Ectodermal cell (in vitro differentiated cells): Measurements from ENCODE around the gene SYT15.
"Not testable (repeated sequence)": the region's sequence is repeated elsewhere in the genome, so short reads cannot be mapped to it uniquely, and the experiment has no call there.

ENCODE experiments used
- H3K27ac ChIP-seq: 2 replicates; pipeline ENCODE4 v1.7.0; 2013; ENCODE audit warnings: mild to moderate bottlenecking, low read depth, low read length; ENCODE audit not compliant: insufficient read depth, poor library complexity, severe bottlenecking
- H3K27me3 ChIP-seq: 2 replicates; pipeline ENCODE4 v1.7.0; 2013; ENCODE audit warnings: mild to moderate bottlenecking, low read length; ENCODE audit not compliant: insufficient read depth, control insufficient read depth, poor library complexity, severe bottlenecking
- H3K36me3 ChIP-seq: one replicate; pipeline ENCODE4 v1.7.0; 2013; ENCODE audit warnings: low read length; ENCODE audit not compliant: control insufficient read depth, insufficient read depth
- H3K4me1 ChIP-seq: one replicate; pipeline ENCODE4 v1.7.0; 2013; ENCODE audit warnings: low read length; ENCODE audit not compliant: control insufficient read depth, insufficient read depth
- H3K4me3 ChIP-seq: 2 replicates; pipeline ENCODE4 v1.7.0; 2013; ENCODE audit warnings: low read depth, low read length, control low read depth; ENCODE audit not compliant: insufficient read depth
- H3K9me3 ChIP-seq: 2 replicates; pipeline ENCODE4 v1.7.0; 2013; ENCODE audit warnings: mild to moderate bottlenecking, low read length, moderate library complexity; ENCODE audit not compliant: control insufficient read depth
- WGBS, 2 experiments: methylation state at CpG; one replicate each; pipeline ENCODE4 v1.1.7; 2013; ENCODE audit warnings: missing lambda C conversion rate in 2 of 2; 5-methylcytosine and 5-hydroxymethylcytosine counted together

Gene SYT15

DNA sequence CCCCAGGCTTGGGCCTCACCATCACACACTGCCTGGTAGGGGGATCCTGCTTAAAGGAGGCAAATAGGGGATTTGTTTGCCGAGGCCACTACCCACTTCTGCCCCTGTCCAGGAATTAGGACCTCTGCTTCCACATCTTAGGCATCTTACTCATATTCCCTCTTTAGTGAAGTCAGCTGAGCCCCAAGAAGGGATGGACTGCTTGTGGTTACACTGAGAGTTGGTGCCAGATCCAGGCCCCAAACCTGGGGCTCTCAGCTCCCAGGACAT is 20.9 kb upstream of the SYT15 start:
- Histone ChIP-seq H3K27ac (no peak overlapping the region), H3K4me3 (no peak overlapping the region), H3K27me3 (peaks cover 45% of the 10 kb centered on the region), H3K9me3 (no peaks in the 10 kb centered on the region), H3K4me1 (peaks cover 8% of the 10 kb centered on the region), H3K36me3 (no peaks in the 10 kb centered on the region)
- WGBS, 2 experiments, result 62 to 67% methylated on average over 1 of the region's 1 CpG

- Histone ChIP-seq H3K4me1 (peaks cover 8% of the 10 kb centered on the region), H3K4me3 (no peak overlapping the region), H3K9me3 (no peaks in the 10 kb centered on the region), H3K27ac (no peak overlapping the region), H3K36me3 (no peaks in the 10 kb centered on the region), H3K27me3 (peaks cover 45% of the 10 kb centered on the region)
- whole genome bisulfite sequencing, 2 experiments, result 87 to 89% methylated on average over 9 of the region's 9 CpGs
These were observed 20.3 kb upstream of the SYT15 start for GRCh38 chr10:46558392-46559185.

GRCh38 chr10:46559231-46559671 is 19.7 kb upstream of the SYT15 start:
- Histone ChIP-seq H3K36me3 (no peaks in the 10 kb centered on the region), H3K27me3 (peaks cover 45% of the 10 kb centered on the region)

DNA sequence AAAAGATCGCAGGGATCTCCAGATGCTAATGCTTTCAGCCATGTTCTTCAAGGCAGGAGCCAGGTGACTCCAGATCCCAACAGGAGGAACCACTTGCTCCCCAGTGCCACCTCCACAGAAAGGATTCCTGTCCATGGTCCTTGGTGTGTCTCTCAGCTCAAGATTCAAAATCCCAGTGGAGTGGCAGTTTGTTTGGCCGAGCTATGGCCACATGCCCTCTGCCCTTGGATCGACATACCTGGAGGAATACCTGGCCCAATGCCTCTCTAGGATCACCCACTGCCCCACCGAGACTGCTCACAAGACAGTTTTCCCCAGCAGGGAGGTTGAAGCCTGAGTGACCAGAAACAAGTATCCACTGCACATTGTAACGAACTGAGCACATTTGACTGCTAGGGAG is 18.5 kb upstream of the SYT15 start:
- peaks cover 42% of the 10 kb centered on the region for H3K27me3 ChIP-seq
- H3K36me3 ChIP-seq, result no peaks in the 10 kb centered on the region
- peaks cover 4% of the 10 kb centered on the region for H3K4me1 ChIP-seq
- no peaks in the 10 kb centered on the region for H3K9me3 ChIP-seq
- WGBS, 2 experiments, result 80 to 83% methylated on average over 5 of the region's 5 CpGs
- H3K4me3 ChIP-seq, result no peak overlapping the region
- no peak overlapping the region for H3K27ac ChIP-seq

More at GRCh38 chr10:46559231-46559671, 19.7 kb upstream of the SYT15 start:
- Histone ChIP-seq H3K27ac (no peak overlapping the region), H3K9me3 (no peaks in the 10 kb centered on the region), H3K4me3 (no peak overlapping the region), H3K4me1 (peaks cover 8% of the 10 kb centered on the region)
- 91 to 93% methylated on average over 5 of the region's 5 CpGs for WGBS, 2 experiments

- Histone ChIP-seq H3K27ac (no peak overlapping the region), H3K4me3 (no peak overlapping the region), H3K4me1 (no peaks in the 10 kb centered on the region), H3K36me3 (no peaks in the 10 kb centered on the region), H3K9me3 (no peaks in the 10 kb centered on the region), H3K27me3 (peaks cover 36% of the 10 kb centered on the region)
- WGBS, 2 experiments, result 63 to 65% methylated on average over 1 of the region's 1 CpG
These were observed 18.0 kb upstream of the SYT15 start for GRCh38 chr10:46560952-46561351.

DNA sequence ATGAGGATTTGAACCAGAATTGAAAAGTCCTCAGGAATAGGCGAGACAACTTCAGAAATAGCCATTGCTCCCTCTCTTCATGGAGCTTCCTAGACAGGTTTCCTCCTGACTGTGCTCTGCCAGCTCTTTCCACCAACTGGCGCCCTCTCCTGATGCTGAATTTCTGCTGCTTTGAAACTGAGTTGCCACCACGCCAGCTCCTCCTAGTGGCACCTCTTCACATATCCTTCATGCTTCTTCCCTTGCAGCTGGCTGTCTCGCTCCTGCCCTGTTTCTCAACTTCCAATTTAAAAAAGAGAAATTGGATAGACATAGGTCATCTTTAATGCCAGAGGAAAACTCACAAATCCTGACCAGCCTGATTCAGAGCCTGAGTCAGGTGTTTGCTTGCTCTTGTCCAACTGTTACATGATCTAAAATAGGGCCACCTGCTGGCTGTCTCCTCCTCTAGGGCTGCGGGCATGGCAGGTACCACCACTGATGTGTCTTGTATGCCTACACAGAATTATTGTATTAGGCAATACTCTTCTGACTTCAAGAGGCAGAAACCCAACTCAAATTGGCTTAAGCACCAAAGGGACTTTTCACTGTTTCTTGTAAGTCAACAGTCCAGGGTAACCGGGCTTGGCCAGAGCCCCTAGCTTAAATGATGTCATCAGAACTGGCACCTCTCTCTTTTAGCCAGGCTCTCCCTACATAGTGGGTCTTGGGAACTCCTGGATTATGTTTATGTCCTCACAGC is 13.2 kb upstream of the SYT15 start:
- H3K27ac ChIP-seq, H3K36me3 ChIP-seq: not testable (repeated sequence)
- 21 to 25% methylated on average over 3 to 4 of the region's 6 CpGs for WGBS, 2 experiments

GRCh38 chr10:46567151-46567550 is 11.8 kb upstream of the SYT15 start:
- 83 to 86% methylated on average over 1 of the region's 9 CpGs for WGBS, 2 experiments
- H3K27ac ChIP-seq, H3K27me3 ChIP-seq, H3K4me3 ChIP-seq, H3K36me3 ChIP-seq, H3K4me1 ChIP-seq, H3K9me3 ChIP-seq: not testable (repeated sequence)

More for the DNA sequence above, 13.2 kb upstream of the SYT15 start:
- not testable (repeated sequence) for H3K9me3 ChIP-seq, H3K4me1 ChIP-seq, H3K4me3 ChIP-seq, H3K27me3 ChIP-seq

- not testable (repeated sequence) for H3K27me3 ChIP-seq, H3K36me3 ChIP-seq, H3K4me1 ChIP-seq, H3K4me3 ChIP-seq, H3K9me3 ChIP-seq, H3K27ac ChIP-seq
- WGBS, 2 experiments, result no CpG with 5 or more reads among the region's 2 CpGs
These were observed 8.3 kb upstream of the SYT15 start for GRCh38 chr10:46570655-46571054.

DNA sequence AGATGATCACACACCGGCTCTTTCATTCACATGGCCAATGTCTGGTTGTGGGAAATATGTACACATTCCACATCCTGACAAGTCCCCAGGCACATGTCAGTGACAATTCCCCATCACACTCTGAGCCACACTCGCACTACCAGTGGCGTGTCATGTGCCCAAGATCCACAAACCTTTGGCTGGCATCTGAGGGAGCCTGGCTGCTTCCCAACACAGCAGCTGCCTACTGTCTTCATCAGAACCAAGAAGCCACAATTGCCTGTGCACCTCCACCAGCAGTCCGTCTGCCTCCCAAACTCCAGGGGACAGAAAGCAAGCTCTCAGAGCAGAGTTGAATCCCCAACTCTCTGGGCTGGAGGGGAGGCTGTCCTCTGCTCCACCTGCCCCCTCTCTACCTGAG is 6.2 kb upstream of the SYT15 start:
- H3K36me3 ChIP-seq, H3K9me3 ChIP-seq, H3K4me1 ChIP-seq, H3K4me3 ChIP-seq, H3K27ac ChIP-seq, H3K27me3 ChIP-seq: not testable (repeated sequence)
- 54 to 100% methylated on average over 2 to 3 of the region's 4 CpGs for WGBS, 2 experiments

- not testable (repeated sequence) for H3K4me1 ChIP-seq, H3K36me3 ChIP-seq, H3K9me3 ChIP-seq, H3K27me3 ChIP-seq, H3K27ac ChIP-seq, H3K4me3 ChIP-seq
- 78% methylated on average over 3 of the region's 5 CpGs for WGBS, 2 experiments
These were observed 5.6 kb upstream of the SYT15 start for GRCh38 chr10:46573314-46573713.
